ENCODE results near the gene SYPL2. TPM values are rescaled to one million over a fixed set of nuclear protein-coding genes. Genes with fewer than 3 reads are reported as not detected.

The SYPL2 gene
- total RNA-seq, 2 experiments from 2014 or later = not detected

- H3K36me3 Mint-ChIP-seq (ENCODE audit: low read depth) = no peaks in the 10 kb centered on the region
- no peak overlapping the region for H3K27ac Mint-ChIP-seq
Measured at GRCh38 chr1:109479901-109480300, 13.6 kb downstream of the SYPL2 start.

GRCh38 chr1:109481646-109482045 lies 15.3 kb downstream of the SYPL2 start:
- Mint-ChIP-seq H3K27ac (no peak overlapping the region), H3K36me3 (ENCODE audit: low read depth) (peaks cover 4% of the 10 kb centered on the region), H3K4me1 (ENCODE audit: low read depth) (peaks cover 29% of the 10 kb centered on the region), H3K4me3 (no peak overlapping the region), H3K9me3 (no peaks in the 10 kb centered on the region), H3K27me3 (peaks cover 4% of the 10 kb centered on the region)
- intact Hi-C loops (cut with micrococcal nuclease) = loop anchor here (2.0 kb wide), 1 partner anchor 55 kb away; the partner anchor contains the start of gene PSMA5
- POLR2A ChIA-PET = interaction anchor here (0.6 to 3.0 kb wide), 4 partner anchors 16 to 55 kb away, joined by 3 to 25 read pairs (median 4); partner anchors contain the start of gene PSMA5
- ATAC-seq (no peak), DNase-seq (no peak)
- CTCF ChIA-PET = interaction anchor here (0.7 to 40.7 kb wide), 5 partner anchors 12 to 159 kb away, joined by 3 to 1390 read pairs (median 12); partner anchors contain the start of genes CYB561D1 and GPR61
- no peak for TF ChIP-seq CTCF (IDR thresholded peaks at IDR 0.05)

More at GRCh38 chr1:109479901-109480300, 13.6 kb downstream of the SYPL2 start:
- intact Hi-C loops (cut with micrococcal nuclease) = no loop called here
- no peak overlapping the region for H3K4me3 Mint-ChIP-seq
- peaks cover 18% of the 10 kb centered on the region for H3K4me1 Mint-ChIP-seq (ENCODE audit: low read depth)
- H3K9me3 Mint-ChIP-seq = no peaks in the 10 kb centered on the region
- POLR2A ChIA-PET = no interaction called here
- no peak for TF ChIP-seq CTCF (IDR thresholded peaks at IDR 0.05)
- CTCF ChIA-PET = interaction anchor here (1.6 to 2.6 kb wide), 3 partner anchors 11 to 53 kb away, joined by 9 to 13 read pairs (median 10); partner anchors contain the start of gene CYB561D1
- peaks cover 6% of the 10 kb centered on the region for H3K27me3 Mint-ChIP-seq
- ATAC-seq (no peak), DNase-seq (no peak)

GRCh38 chr1:109482242-109482641 lies 15.9 kb downstream of the SYPL2 start:
- TF ChIP-seq CTCF (IDR thresholded peaks at IDR 0.05) = no peak
- no peaks in the 10 kb centered on the region for H3K9me3 Mint-ChIP-seq
- DNase-seq (no peak), ATAC-seq (no peak)
- POLR2A ChIA-PET = interaction anchor here (1.0 to 3.5 kb wide), 8 partner anchors 11 to 382 kb away, joined by 4 to 25 read pairs (median 5); partner anchors contain the start of genes CYB561D1, PSMA5 and SORT1
- H3K4me3 Mint-ChIP-seq = peak overlapping the region; percentile 91
- CTCF ChIA-PET = interaction anchor here (0.6 to 40.7 kb wide), 11 partner anchors 11 to 205 kb away, joined by 3 to 1390 read pairs (median 3); partner anchors contain the start of genes AMIGO1, CYB561D1 and GPR61
- H3K4me1 Mint-ChIP-seq (ENCODE audit: low read depth) = peaks cover 30% of the 10 kb centered on the region
- peaks cover 4% of the 10 kb centered on the region for H3K36me3 Mint-ChIP-seq (ENCODE audit: low read depth)
- H3K27me3 Mint-ChIP-seq = peaks cover 1% of the 10 kb centered on the region
- intact Hi-C loops (cut with micrococcal nuclease) = loop anchor here (2.0 kb wide), 1 partner anchor 55 kb away; the partner anchor contains the start of gene PSMA5
- no peak overlapping the region for H3K27ac Mint-ChIP-seq

GRCh38 chr1:109482791-109483671 lies 16.7 kb downstream of the SYPL2 start:
- CTCF ChIA-PET = interaction anchor here (0.6 to 40.7 kb wide), 13 partner anchors 10 to 206 kb away, joined by 3 to 1390 read pairs (median 4); partner anchors contain the start of genes AMIGO1, CYB561D1, GNAI3 and GPR61
- TF ChIP-seq CTCF (IDR thresholded peaks at IDR 0.05) = no peak
- peaks cover 30% of the 10 kb centered on the region for H3K4me1 Mint-ChIP-seq (ENCODE audit: low read depth)
- peaks cover 4% of the 10 kb centered on the region for H3K36me3 Mint-ChIP-seq (ENCODE audit: low read depth)
- H3K9me3 Mint-ChIP-seq = no peaks in the 10 kb centered on the region
- ATAC-seq (peak; percentile 55), DNase-seq (peak; percentile 55)
- H3K27me3 Mint-ChIP-seq = peaks cover 1% of the 10 kb centered on the region
- POLR2A ChIA-PET = interaction anchor here (1.0 to 3.6 kb wide), 20 partner anchors 9 to 383 kb away, joined by 3 to 25 read pairs (median 5); partner anchors contain the start of genes AMIGO1, CYB561D1, GNAI3 and PSMA5
- intact Hi-C loops (cut with micrococcal nuclease) = loop anchor here (2.0 kb wide), 1 partner anchor 56 kb away; the partner anchor contains the start of gene PSMA5
- peak overlapping the region; percentile 84 for H3K27ac Mint-ChIP-seq
- peak overlapping the region; percentile 91 for H3K4me3 Mint-ChIP-seq
